G401 (cell line): ENCODE data around the gene HIPK4. TPM values are rescaled to one million over a fixed set of nuclear protein-coding genes. Genes with fewer than 3 reads are reported as not detected.

Source experiments
- DNase-seq: peaks from one replicate; pipeline ENCODE4 v3.0.0-alpha.2; 2015; ENCODE audit warnings: low spot score
- in situ Hi-C: cut with HindIII; loops from 2 replicates; pipeline ENCODE4 v1.10.0; 2016; ENCODE audit warnings: low sequenced_read_pairs, mixed read lengths
- total RNA-seq: library from RNA; depleted of rRNA; stranded (reverse); fragments of >200 nt; shearing (Covaris generic); gene quantifications from 2 replicates; pipeline ENCODE4 v1.2.3, GENCODE V29; 2014

Gene HIPK4
- total RNA-seq, 1 experiment from 2014 or later = not detected

DNA sequence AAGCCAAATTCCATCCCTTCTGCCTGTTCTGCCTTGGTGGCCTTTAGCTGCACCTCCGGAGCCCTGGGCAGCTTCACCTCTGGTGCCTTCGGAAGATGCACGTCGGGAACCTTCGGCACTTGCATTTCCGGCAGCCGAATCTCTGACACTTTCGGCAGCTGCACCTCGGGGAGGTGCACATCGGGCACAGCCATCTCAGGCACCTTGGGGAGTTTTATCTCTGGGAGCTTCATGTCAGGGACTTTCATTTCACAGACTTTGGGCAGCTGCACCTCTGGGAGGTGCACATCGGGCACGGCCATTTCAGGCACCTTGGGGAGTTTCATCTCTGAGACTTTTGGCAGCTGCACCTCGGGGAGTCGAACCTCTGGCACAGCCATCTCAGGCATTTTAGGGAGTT, 6.0 kb upstream of the HIPK4 start:
- in situ Hi-C loops = no loop called here
- no peak for DNase-seq

- in situ Hi-C loops = no loop called here
- DNase-seq = no peak
Measured at GRCh38 chr19:40394816-40395210, 4.8 kb upstream of the HIPK4 start.

GRCh38 chr19:40393894-40394815, 4.2 kb upstream of the HIPK4 start:
- in situ Hi-C loops = no loop called here
- DNase-seq = no peak

DNA sequence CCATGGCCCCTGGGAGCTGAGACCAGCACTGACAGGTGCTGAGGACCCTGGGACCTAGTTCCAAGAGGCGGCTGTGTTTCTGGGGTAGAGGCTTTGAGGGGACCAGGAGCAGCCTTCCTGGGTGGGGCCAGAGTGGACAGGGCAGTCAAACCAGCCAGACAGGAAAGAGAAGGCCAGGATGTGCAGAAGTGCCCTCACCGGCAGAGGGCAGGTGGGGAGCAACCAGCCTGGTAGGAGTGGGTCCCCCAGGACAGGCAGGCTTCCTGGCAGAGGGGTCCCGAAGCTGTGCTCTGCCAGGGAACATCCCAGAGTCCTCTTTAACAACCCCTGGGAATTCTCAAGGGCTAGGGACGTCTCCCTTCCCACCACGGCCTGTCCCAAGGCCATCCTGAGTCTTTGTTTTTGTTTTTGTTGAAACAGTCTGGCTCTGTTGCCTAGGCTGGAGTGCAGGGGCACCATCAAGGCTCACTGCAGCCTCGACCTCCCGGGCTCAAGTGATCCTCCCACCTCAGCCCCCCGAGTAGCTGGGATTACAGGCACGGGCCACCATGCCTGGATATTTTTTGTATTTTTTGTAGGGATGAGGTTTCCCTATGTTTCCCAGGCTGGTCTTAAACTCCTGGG, 3.0 kb upstream of the HIPK4 start:
- in situ Hi-C loops = no loop called here
- DNase-seq = no peak

DNA sequence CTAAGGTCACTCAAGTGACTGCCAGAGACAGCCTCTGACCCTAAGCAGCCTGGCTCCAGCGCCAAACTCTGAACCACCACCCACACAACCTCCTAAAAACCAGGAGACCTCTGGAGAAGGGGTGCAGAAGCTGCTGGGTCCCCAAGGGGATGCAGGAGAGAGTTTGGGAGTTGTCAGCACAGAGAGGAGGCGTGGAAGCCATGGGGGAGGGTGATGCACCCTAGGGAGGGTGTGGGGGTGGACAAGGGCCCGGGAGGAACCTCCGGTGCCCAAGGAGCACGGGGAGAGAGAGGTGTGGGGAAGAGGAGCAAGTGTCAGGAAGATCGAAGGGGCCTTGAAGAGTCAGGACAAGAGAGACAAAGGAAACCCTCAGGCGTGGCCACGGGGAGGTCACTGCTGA, 2.1 kb upstream of the HIPK4 start:
- in situ Hi-C loops = no loop called here
- DNase-seq = no peak

GRCh38 chr19:40389404-40390083, 437 bp downstream of the HIPK4 start:
- no peak for DNase-seq

GRCh38 chr19:40388481-40388880, 1.5 kb downstream of the HIPK4 start:
- in situ Hi-C loops = no loop called here
- no peak for DNase-seq

More at GRCh38 chr19:40389404-40390083, 437 bp downstream of the HIPK4 start:
- in situ Hi-C loops = no loop called here

DNA sequence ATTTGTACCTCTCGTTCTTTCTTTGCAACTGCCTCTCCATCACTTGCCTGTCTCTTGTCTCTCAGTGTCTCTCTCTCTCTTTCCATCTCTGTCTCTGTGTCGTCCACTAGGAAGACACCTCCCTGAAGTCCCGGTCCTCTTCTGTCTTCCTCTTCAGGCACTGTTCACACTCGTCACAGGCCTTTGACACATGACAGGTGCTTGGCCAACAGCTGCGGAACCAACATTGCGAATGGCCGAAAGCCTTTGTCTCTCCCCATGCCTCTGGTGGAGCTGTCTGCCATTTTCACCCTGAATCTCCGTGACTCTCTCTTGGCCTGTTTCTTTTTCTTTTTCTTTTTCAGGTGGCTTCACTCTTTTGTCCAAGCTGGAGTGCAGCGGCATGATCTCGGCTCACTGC, 2.8 kb downstream of the HIPK4 start:
- in situ Hi-C loops = no loop called here

DNA sequence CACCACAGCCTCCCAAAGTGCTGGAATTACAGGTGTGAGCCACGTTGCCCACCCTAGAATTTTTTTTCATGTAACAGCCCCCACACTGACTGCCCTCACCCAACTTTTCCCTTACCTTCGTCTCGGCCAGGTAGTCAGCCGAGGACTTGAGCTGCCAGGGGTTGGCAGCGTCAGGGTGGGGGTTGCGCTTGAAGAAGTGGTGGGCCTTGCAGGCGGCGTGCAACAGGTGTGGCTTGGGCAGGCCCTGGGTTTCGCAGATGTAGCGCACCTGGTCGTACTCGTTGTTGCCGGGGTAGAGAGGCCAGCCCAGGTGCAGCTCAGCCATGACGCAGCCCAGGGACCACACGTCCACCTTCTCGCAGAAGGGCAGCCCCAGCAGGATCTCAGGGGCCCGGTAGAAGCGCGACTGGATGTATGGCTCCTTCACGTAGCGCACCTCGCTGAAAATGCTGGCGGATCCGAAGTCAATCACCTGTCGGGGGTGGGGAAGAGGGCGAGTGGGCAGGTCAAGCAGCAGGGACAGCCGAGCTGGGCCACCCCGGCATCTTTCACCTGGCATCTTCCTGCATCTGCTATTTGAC, 6.2 kb downstream of the HIPK4 start:
- no peak for DNase-seq
- in situ Hi-C loops = no loop called here

More for the DNA sequence above, 2.8 kb downstream of the HIPK4 start:
- DNase-seq = no peak

- in situ Hi-C loops = no loop called here
Measured at GRCh38 chr19:40381321-40381720, 8.7 kb downstream of the HIPK4 start.

DNA sequence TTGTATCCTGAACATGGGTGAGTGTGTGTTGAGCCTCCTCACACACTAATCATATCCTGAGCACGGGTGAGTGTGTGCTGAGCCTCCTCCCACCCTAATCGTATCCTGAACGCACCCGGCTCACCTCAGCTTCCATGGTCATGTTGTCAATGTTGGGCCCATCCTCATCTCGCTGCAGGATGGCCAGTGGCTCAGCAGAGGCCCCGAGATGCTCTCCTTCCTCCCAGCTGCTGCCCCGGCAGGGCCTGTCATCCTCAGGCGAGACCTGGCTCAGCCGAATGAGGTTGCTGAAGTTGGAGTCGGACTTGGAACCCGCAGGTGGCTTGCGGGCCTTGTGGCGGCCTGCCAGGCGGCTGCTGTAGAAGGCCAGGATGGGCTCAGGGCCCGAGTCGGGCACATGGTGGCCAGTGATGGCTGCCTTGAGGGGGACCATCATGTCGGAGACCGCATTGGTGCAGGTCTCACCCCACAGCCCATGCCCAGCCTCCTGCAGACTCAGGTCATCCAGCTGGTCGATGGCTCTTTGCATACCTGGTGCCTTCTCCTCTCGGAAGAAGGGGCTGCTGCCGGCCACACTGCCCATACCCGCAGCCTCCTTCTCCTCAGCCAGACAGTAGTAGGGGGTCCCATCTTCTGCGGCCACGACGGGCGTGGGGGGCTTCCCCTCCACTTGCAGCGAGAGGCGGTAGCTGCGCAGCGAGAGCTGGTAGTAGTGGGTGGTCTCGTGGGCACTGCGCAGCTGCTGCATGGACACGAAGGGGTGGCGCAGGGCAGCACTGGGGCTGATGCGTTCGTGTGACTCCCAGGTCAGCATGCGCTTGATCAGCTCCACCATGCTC, 9.6 kb downstream of the HIPK4 start:
- DNase-seq = peak; percentile 43
- in situ Hi-C loops = no loop called here

More at GRCh38 chr19:40381321-40381720, 8.7 kb downstream of the HIPK4 start:
- DNase-seq = no peak

DNA sequence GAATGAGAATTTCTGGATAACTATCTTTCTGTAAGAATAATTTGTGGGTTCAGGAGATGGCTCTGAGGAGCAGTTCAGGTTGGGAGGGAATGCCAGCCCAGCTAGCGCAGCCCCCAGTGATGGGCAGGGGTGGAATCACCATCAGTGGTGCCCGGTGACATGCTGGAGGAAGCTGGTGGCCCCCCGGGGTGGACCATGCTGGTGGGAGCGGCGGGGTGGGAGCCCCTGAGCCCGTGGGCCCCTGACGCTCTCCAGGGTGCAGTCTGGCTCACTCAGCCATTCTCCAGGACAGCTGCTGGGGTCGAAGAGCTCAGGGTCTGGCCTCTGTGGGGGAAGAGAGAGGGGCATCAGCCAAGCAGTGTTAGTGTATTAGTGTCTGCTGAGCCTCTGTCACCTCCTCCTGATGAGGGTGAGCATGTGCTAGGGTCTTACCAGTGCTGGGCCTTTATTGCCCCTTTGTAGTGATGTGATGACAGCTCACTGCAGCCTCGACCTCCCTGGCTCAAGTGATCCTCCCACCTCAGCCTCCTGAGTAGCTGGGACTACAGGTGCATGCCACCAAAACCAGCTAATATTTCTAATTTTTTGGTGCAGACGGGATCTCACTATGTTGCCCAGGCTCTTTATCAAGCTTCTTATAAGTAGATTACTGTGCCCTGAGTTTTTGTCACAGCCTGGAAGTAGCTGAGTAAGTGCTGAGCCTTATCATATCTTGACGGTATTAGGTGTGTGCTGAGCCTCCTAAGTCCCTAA, 10.4 kb downstream of the HIPK4 start:
- no peak for DNase-seq
- in situ Hi-C loops = no loop called here

DNA sequence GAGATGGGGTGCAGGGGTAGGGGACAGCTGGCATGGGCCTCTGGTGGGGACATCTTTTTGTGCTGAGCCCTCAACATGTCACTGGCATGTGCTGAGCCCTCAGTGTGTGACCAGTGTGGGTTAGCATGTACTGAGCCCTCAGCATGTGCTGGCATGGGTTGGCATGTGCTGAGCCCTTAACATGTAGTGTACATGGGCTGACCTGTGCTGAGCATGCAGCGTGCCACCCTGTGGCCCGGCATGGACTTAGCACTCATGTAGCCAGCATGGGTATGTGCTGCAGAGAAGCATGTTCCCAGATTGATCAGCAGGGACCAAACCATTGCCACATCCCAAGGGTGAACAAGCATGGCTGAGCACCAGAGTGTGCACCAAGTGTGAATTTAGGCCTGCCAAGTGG, 11.5 kb downstream of the HIPK4 start:
- in situ Hi-C loops = no loop called here
- DNase-seq = no peak

DNA sequence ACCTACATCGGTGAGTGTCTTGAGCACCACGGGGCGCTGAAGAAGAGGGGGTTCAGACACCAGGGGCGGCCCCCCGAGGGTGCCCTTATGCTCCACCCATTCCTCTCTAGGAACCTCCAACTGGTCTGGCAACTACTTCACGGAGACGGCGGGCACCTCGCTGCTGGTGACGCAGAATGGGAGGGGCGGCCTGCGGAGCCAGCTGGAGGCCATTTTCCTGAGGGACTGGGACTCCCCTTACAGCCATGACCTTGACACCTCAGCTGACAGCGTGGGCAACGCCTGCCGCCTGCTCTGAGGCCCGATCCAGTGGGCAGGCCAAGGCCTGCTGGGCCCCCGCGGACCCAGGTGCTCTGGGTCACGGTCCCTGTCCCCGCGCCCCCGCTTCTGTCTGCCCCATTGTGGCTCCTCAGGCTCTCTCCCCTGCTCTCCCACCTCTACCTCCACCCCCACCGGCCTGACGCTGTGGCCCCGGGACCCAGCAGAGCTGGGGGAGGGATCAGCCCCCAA, 12.1 kb downstream of the HIPK4 start:
- in situ Hi-C loops = no loop called here
- no peak for DNase-seq

DNA sequence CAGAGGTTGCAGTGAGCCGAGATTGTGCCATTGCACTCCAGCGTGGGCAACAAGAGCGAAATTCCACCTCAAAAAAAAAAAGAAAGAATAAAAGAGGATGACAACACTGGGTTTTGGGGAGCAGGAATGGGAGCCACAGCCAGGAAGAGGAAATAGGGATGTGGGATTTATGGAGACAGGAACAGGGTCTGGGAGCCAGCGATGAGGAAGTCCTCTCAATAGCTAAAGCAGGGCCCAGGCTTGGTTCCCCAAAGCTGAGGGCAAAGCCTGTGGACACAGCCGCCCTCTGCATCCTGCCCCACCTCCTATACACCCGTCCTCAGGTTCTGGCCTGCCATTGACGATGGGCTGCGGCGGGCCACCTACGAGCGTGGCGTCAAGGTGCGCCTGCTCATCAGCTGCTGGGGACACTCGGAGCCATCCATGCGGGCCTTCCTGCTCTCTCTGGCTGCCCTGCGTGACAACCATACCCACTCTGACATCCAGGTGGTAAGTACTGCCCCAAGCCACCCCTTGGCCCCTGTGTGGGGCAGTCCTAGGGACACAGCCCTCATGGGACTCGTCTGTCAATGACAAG, 13.6 kb downstream of the HIPK4 start:
- in situ Hi-C loops = no loop called here
- no peak for DNase-seq

- in situ Hi-C loops = no loop called here
- no peak for DNase-seq
Measured at GRCh38 chr19:40374084-40374483, 15.9 kb downstream of the HIPK4 start.

- in situ Hi-C loops = no loop called here
Measured at GRCh38 chr19:40371802-40372122, 18.2 kb downstream of the HIPK4 start.

More at GRCh38 chr19:40371802-40372122, 18.2 kb downstream of the HIPK4 start:
- DNase-seq = no peak
